Measurements from ENCODE around the gene CDRT4. TPM values are rescaled to one million over a fixed set of nuclear protein-coding genes. Genes with fewer than 3 reads are reported as not detected.
"Not testable (repeated sequence)": the region's sequence is repeated elsewhere in the genome, so short reads cannot be mapped to it uniquely, and the experiment has no call there.

The CDRT4 gene
- total and polyA plus RNA-seq, 4 donors, result 2.3 to 19.5 (median 16.3) TPM

DNA sequence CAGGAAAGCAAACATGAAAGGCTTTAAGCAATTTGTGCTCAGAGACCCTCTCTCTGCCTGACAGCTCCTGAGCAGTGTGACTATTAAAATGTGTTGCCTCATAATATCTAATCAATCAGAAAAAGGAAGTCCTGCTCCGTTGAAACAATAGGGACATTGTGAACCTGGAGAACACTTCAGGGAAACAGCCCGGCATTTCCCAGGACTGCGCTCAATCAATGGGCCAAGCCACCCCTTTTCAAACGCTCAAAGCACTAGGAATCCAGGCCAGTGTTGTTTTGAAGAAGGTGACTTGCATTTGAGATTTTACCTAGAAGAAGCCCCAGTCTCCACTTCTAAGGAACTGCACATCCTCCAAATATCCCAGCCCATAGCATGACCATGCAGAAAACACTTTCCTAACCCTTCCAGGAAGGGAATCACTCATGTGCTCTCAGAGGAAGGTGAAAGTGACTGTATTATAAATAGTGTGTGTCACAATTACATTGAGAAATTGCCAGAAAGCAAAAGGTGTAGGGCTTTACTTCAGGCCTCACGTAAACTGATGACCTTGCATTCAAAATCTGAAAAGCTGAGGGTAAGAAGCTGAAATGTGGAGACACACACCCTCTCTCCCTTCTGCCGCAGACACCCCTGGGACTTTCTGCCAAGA is 19.4 kb downstream of the CDRT4 start:
- DNase-seq (no peak), ATAC-seq (ENCODE audit: low FRiP score) (no peak)
- Histone ChIP-seq H3K36me3 (ENCODE audit: control insufficient read depth in 1 of 2, insufficient read depth in 2 of 2, low read length in 1 of 2) (peaks cover 2 to 3% of the 10 kb centered on the region in 2 donors), H3K4me1 (ENCODE audit: control insufficient read depth in 1 of 2, insufficient read depth in 2 of 2, low read length in 2 of 2) (no peaks in the 10 kb centered on the region), H3K27ac (ENCODE audit: low read depth in 1 of 2, low read length in 2 of 2) (no peak overlapping the region), H3K9me3 (ENCODE audit: control insufficient read depth, low read length) (no peaks in the 10 kb centered on the region), H3K4me3 (ENCODE audit: low read length in 2 of 2) (no peak overlapping the region), H3K27me3 (ENCODE audit: control insufficient read depth in 1 of 2, insufficient read depth in 2 of 2, low read length in 1 of 2) (no peaks in the 10 kb centered on the region)
- 74 to 84% methylated on average over 6 of the region's 6 CpGs for WGBS, 2 donors
- intact Hi-C loops (cut with DNase I), result no loop called here

DNA sequence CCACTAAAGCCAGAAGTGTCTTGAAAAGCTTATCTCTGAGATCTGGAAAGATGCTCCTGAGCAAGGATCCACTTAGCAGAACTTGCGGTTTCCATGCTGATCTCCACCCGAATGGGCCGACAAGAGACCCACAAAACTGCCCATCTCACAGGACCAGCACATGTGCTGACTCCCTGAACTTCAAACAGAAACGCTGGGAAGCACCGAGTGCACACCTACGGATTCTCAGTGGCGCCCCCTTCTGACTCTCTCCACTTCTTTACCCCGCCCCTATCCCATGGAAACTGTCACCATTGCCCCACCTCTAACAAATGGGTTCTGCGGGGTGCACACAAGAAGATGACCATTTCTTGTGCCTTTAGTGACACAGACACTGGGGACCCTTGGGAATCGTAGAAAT is 21.4 kb downstream of the CDRT4 start:
- no peak for ATAC-seq (ENCODE audit: low FRiP score)
- 73 to 74% methylated on average over 10 of the region's 10 CpGs for WGBS, 2 donors
- intact Hi-C loops (cut with DNase I), result no loop called here
- DNase-seq, result no peak
- Histone ChIP-seq H3K9me3 (ENCODE audit: control insufficient read depth, low read length) (no peaks in the 10 kb centered on the region), H3K27me3 (ENCODE audit: control insufficient read depth in 1 of 2, insufficient read depth in 2 of 2, low read length in 1 of 2) (no peaks in the 10 kb centered on the region), H3K27ac (ENCODE audit: low read depth in 1 of 2, low read length in 2 of 2) (no peak overlapping the region), H3K36me3 (ENCODE audit: control insufficient read depth in 1 of 2, insufficient read depth in 2 of 2, low read length in 1 of 2) (peaks cover 0 to 3% of the 10 kb centered on the region in 2 donors), H3K4me1 (ENCODE audit: control insufficient read depth in 1 of 2, insufficient read depth in 2 of 2, low read length in 2 of 2) (no peaks in the 10 kb centered on the region), H3K4me3 (ENCODE audit: low read length in 2 of 2) (no peak overlapping the region)

DNA sequence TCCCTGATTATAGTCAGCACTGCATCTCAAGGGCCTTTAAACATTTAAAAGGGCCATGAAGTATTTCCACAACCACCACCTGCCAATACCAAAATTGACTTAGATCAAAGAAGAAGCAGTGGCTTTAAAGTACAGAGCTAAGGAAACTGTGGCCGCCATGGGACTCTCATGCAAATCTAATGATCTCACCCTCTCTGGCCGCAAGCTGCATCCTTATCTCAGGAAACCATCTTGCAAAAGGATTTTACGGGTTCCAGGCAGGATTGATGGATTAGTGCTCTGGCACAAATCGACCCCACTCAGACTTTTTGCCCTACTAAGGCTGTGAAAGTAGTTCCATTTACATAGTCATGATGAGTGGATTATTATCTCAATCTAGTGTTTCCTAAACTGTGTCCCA is 22.6 kb downstream of the CDRT4 start:
- intact Hi-C loops (cut with DNase I), result no loop called here
- H3K27ac ChIP-seq (ENCODE audit: low read depth in 1 of 2, low read length in 2 of 2), result no peak overlapping the region

DNA sequence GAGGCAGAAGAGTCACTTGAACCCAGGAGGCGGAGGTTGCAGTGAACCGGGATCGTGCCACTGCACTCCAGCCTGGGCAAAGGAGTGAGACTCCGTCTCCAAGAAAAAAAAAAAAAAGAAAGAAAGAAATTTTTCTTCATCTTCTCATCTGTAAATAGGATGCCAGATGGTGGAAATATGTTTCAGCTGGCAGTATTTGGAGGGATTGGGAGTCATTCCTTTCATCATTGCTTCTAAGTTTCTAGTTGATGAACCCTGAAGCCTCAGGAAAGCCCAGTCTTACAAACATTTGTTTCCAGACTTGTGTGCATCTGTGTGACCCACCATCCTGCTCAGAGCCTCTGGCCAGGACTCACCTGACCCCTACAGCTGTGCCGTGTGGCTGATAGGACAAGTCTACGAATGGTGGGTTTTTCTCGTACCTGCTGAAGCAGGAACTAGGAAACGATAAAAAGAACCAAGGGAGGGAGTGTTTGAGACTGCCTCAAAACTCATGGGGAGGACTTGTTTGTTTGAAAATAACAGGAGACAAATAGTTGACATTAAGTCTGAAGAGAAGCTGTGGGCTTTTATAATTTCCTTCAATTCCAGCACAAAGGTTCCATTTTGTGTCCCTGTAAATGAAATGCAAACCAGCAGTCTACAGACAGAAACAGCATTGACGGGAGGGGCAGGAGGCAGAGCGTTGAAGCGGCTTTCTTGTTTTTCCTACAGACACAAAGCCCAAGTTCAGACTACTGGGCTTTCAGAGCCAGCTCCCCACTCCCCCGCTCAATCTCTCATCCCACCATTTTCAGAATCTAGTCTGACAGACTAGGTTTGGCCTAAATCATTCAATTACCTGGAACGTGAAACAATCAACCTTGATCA is 24.9 kb downstream of the CDRT4 start:
- H3K27me3 ChIP-seq (ENCODE audit: control insufficient read depth in 1 of 2, insufficient read depth in 2 of 2, low read length in 1 of 2), result no peaks in the 10 kb centered on the region
- no peaks in the 10 kb centered on the region for H3K4me1 ChIP-seq (ENCODE audit: control insufficient read depth in 1 of 2, insufficient read depth in 2 of 2, low read length in 2 of 2)
- H3K4me3 ChIP-seq (ENCODE audit: low read length in 2 of 2), result no peak overlapping the region
- H3K36me3 ChIP-seq (ENCODE audit: control insufficient read depth in 1 of 2, insufficient read depth in 2 of 2, low read length in 1 of 2), result peaks cover 3% of the 10 kb centered on the region in 2 donors
- DNase-seq, result no peak
- no peaks in the 10 kb centered on the region for H3K9me3 ChIP-seq (ENCODE audit: control insufficient read depth, low read length)
- WGBS, 2 donors, result 96 to 97% methylated on average over 13 of the region's 13 CpGs
- no peak for ATAC-seq (ENCODE audit: low FRiP score)
- no peak overlapping the region for H3K27ac ChIP-seq (ENCODE audit: low read depth in 1 of 2, low read length in 2 of 2)
- intact Hi-C loops (cut with DNase I), result no loop called here

More for the DNA sequence above, 22.6 kb downstream of the CDRT4 start:
- Histone ChIP-seq H3K36me3 (ENCODE audit: control insufficient read depth in 1 of 2, insufficient read depth in 2 of 2, low read length in 1 of 2) (peaks cover 0 to 3% of the 10 kb centered on the region in 2 donors), H3K27me3 (ENCODE audit: control insufficient read depth in 1 of 2, insufficient read depth in 2 of 2, low read length in 1 of 2) (no peaks in the 10 kb centered on the region), H3K4me1 (ENCODE audit: control insufficient read depth in 1 of 2, insufficient read depth in 2 of 2, low read length in 2 of 2) (no peaks in the 10 kb centered on the region), H3K9me3 (ENCODE audit: control insufficient read depth, low read length) (no peaks in the 10 kb centered on the region), H3K4me3 (ENCODE audit: low read length in 2 of 2) (no peak overlapping the region)
- 38 to 57% methylated on average over 4 of the region's 4 CpGs for WGBS, 2 donors
- ATAC-seq (ENCODE audit: low FRiP score) (no peak), DNase-seq (no peak)

DNA sequence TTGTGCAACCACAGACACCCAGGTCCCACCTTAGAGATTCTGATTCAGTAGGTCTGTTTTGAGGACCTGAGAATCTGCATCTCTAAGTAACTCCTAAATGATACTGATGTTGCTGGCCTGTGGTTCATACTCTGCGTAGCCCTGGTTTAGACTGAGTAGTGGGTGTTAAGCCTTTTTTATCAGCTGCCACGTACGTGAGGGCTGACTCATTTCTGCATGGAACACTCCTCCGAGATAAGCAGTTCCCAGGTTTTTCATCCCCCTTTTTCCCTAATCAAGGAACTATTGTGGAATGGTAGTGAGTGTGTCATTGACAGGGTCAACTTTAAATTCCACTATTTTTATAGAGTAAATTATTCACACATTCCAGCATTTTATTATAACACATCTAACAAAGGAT is 26.1 kb downstream of the CDRT4 start:
- no peak for ATAC-seq (ENCODE audit: low FRiP score)
- no peak overlapping the region for H3K27ac ChIP-seq (ENCODE audit: low read depth in 1 of 2, low read length in 2 of 2)

DNA sequence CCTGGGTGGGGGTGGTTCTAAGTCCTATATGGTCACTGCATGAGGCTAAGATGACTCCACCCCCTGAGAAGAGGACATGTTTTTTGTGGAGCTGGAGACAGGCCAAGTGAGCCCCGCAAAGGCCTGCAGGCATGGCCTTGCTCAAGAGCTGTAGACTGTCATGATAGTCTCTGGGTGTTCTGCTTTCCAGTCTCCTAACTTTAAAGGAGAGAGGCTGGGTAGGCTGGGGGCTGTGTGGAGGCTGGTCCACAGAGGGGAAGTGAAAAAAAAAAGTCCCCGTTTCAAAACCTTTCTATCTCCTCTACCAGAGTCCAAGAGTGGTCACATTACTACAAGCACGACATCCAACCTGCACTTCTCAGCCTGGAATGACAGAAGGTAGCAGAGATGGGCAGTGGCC is 27.1 kb downstream of the CDRT4 start:
- Histone ChIP-seq H3K4me1 (ENCODE audit: control insufficient read depth in 1 of 2, insufficient read depth in 2 of 2, low read length in 2 of 2) (no peaks in the 10 kb centered on the region), H3K9me3 (ENCODE audit: control insufficient read depth, low read length) (no peaks in the 10 kb centered on the region), H3K27me3 (ENCODE audit: control insufficient read depth in 1 of 2, insufficient read depth in 2 of 2, low read length in 1 of 2) (no peaks in the 10 kb centered on the region), H3K27ac (ENCODE audit: low read depth in 1 of 2, low read length in 2 of 2) (no peak overlapping the region), H3K4me3 (ENCODE audit: low read length in 2 of 2) (no peak overlapping the region), H3K36me3 (ENCODE audit: control insufficient read depth in 1 of 2, insufficient read depth in 2 of 2, low read length in 1 of 2) (peaks cover 3 to 5% of the 10 kb centered on the region in 2 donors)
- ATAC-seq (ENCODE audit: low FRiP score) (no peak), DNase-seq (peak in 1 of 2 donors; percentile 59)
- intact Hi-C loops (cut with DNase I), result no loop called here
- 91 to 95% methylated on average over 3 of the region's 3 CpGs for WGBS, 2 donors

More for the DNA sequence above, 26.1 kb downstream of the CDRT4 start:
- intact Hi-C loops (cut with DNase I), result no loop called here
- peaks cover 3 to 5% of the 10 kb centered on the region in 2 donors for H3K36me3 ChIP-seq (ENCODE audit: control insufficient read depth in 1 of 2, insufficient read depth in 2 of 2, low read length in 1 of 2)
- no peaks in the 10 kb centered on the region for H3K27me3 ChIP-seq (ENCODE audit: control insufficient read depth in 1 of 2, insufficient read depth in 2 of 2, low read length in 1 of 2)
- WGBS, 2 donors, result 81 to 83% methylated on average over 4 of the region's 4 CpGs
- no peaks in the 10 kb centered on the region for H3K4me1 ChIP-seq (ENCODE audit: control insufficient read depth in 1 of 2, insufficient read depth in 2 of 2, low read length in 2 of 2)
- no peak overlapping the region for H3K4me3 ChIP-seq (ENCODE audit: low read length in 2 of 2)
- no peaks in the 10 kb centered on the region for H3K9me3 ChIP-seq (ENCODE audit: control insufficient read depth, low read length)
- DNase-seq, result no peak

DNA sequence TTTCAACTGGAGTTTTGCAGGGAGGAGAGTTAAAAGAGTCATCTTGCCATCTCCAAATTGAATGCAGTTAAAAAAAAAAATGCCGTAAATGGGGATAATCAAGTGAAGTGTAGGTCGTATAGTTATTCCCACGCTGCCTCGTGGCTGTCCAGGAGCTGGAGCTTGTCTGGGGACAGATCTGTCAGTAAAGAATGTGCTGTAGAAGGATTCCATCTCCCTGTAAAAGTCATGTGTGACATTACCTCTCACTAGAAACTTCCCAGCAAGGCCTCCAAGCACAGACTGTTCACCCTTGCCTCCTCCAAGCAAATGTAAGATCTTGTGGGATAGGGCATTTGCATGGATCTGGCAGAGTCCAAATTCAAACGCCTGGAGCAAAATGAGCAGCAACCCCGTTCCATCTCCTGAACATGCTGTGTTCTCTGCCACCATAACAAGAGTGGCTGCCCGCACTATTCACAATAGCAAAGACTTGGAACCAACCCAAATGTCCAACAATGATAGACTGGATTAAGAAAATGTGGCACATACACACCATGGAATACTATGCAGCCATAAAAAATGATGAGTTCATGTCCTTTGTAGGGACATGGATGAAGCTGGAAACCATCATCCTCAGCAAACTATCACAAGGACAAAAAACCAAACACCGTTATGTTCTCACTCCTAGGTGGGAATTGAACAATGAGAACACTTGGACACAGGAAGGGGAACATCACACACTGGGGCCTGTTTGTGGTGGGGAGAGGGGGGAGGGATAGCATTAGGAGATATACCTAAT is 28.0 kb downstream of the CDRT4 start:
- H3K27me3 ChIP-seq (ENCODE audit: control insufficient read depth in 1 of 2, insufficient read depth in 2 of 2, low read length in 1 of 2); H3K4me1 ChIP-seq (ENCODE audit: control insufficient read depth in 1 of 2, insufficient read depth in 2 of 2, low read length in 2 of 2); H3K9me3 ChIP-seq (ENCODE audit: control insufficient read depth, low read length); H3K4me3 ChIP-seq (ENCODE audit: low read length in 2 of 2); ATAC-seq (ENCODE audit: low FRiP score); DNase-seq; H3K36me3 ChIP-seq (ENCODE audit: control insufficient read depth in 1 of 2, insufficient read depth in 2 of 2, low read length in 1 of 2); intact Hi-C loops (cut with DNase I); H3K27ac ChIP-seq (ENCODE audit: low read depth in 1 of 2, low read length in 2 of 2): not testable (repeated sequence)
- WGBS, 2 donors, result 74 to 84% methylated on average over 8 of the region's 8 CpGs

DNA sequence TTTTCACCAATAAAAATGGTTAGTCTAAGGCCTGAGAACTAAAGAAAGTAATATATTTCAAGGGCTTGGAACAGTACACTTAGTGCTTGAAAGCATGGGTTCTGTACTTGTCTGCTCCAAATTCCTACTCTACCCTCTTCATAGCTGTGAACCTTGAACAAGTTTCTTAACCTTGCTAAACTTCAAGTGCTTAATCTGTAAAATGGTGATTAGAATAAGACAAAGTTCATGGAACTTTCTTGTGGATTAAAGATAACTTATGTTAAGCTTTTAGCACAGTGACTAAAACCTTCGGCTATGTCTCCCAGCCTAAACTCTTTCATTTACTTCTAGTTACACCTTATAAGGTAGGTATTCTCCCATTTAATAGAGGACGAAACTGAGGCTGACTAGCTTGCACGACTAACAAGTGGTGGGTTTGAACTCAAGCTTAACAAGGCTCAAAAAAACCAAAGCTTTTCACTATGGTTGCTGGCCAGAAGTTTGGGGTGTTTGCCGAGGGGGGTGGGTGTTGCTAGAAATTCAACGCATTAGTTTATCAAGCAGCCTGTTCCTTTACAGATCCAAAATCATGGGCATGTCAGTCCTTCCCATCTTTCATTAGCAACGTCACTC is 28.8 kb downstream of the CDRT4 start:
- no peak overlapping the region for H3K27ac ChIP-seq (ENCODE audit: low read depth in 1 of 2, low read length in 2 of 2)
- intact Hi-C loops (cut with DNase I), result no loop called here

More for the DNA sequence above, 28.8 kb downstream of the CDRT4 start:
- WGBS, 2 donors, result 83 to 89% methylated on average over 6 of the region's 6 CpGs
- H3K4me1 ChIP-seq (ENCODE audit: control insufficient read depth in 1 of 2, insufficient read depth in 2 of 2, low read length in 2 of 2), result no peaks in the 10 kb centered on the region
- ATAC-seq (ENCODE audit: low FRiP score) (no peak), DNase-seq (no peak)
- no peak overlapping the region for H3K4me3 ChIP-seq (ENCODE audit: low read length in 2 of 2)
- H3K9me3 ChIP-seq (ENCODE audit: control insufficient read depth, low read length), result no peaks in the 10 kb centered on the region
- H3K36me3 ChIP-seq (ENCODE audit: control insufficient read depth in 1 of 2, insufficient read depth in 2 of 2, low read length in 1 of 2), result peaks cover 3 to 5% of the 10 kb centered on the region in 2 donors
- no peaks in the 10 kb centered on the region for H3K27me3 ChIP-seq (ENCODE audit: control insufficient read depth in 1 of 2, insufficient read depth in 2 of 2, low read length in 1 of 2)
